NCI-H2081 treated with DMSO at 0.1 percent for 48 hours (cell line): ENCODE data around the gene ZBTB34.
"Not testable (repeated sequence)": the region's sequence is repeated elsewhere in the genome, so short reads cannot be mapped to it uniquely, and the experiment has no call there.

Experiments used
- DNase-seq: peaks from one replicate; lab custom pipeline; 2025; lab: John Stamatoyannopoulos, UW

Gene ZBTB34

GRCh38 chr9:126860077-126860756, at the start of gene ZBTB34:
ZBTB34 (plus strand) TSS chr9:126860639; CDS start chr9:126879400, 18,761 bp downstream.
- no peak for DNase-seq

- no peak for DNase-seq
Observed at GRCh38 chr9:126813072-126813471, 47.4 kb upstream of the ZBTB34 start.

- DNase-seq, result no peak
Observed at GRCh38 chr9:126814091-126814490, 46.3 kb upstream of the ZBTB34 start.

GRCh38 chr9:126817615-126818014, 42.8 kb upstream of the ZBTB34 start:
- DNase-seq, result not testable (repeated sequence)

- DNase-seq, result no peak
Observed at GRCh38 chr9:126818482-126818881, 42.0 kb upstream of the ZBTB34 start.

- no peak for DNase-seq
Observed at GRCh38 chr9:126819482-126819881, 41.0 kb upstream of the ZBTB34 start.

GRCh38 chr9:126822278-126822677, 38.2 kb upstream of the ZBTB34 start:
- no peak for DNase-seq

GRCh38 chr9:126822873-126823272, 37.6 kb upstream of the ZBTB34 start:
- DNase-seq, result no peak

GRCh38 chr9:126824052-126824451, 36.4 kb upstream of the ZBTB34 start:
- DNase-seq, result not testable (repeated sequence)

- DNase-seq, result no peak
Observed at GRCh38 chr9:126827227-126827626, 33.2 kb upstream of the ZBTB34 start.

GRCh38 chr9:126829035-126829434, 31.4 kb upstream of the ZBTB34 start:
- DNase-seq, result no peak

GRCh38 chr9:126830827-126831226, 29.6 kb upstream of the ZBTB34 start:
- no peak for DNase-seq

GRCh38 chr9:126832440-126832839, 28.0 kb upstream of the ZBTB34 start:
- DNase-seq, result no peak

GRCh38 chr9:126833020-126833419, 27.4 kb upstream of the ZBTB34 start:
- DNase-seq, result no peak

- no peak for DNase-seq
Observed at GRCh38 chr9:126833710-126834345, 26.6 kb upstream of the ZBTB34 start.

GRCh38 chr9:126834672-126835071, 25.8 kb upstream of the ZBTB34 start:
- DNase-seq, result no peak

GRCh38 chr9:126836216-126836615, 24.2 kb upstream of the ZBTB34 start:
- DNase-seq, result no peak

- DNase-seq, result no peak
Observed at GRCh38 chr9:126838055-126838811, 22.2 kb upstream of the ZBTB34 start.

GRCh38 chr9:126838895-126839294, 21.5 kb upstream of the ZBTB34 start:
- no peak for DNase-seq

GRCh38 chr9:126839301-126839700, 21.1 kb upstream of the ZBTB34 start:
- DNase-seq, result no peak

GRCh38 chr9:126842220-126842842, 18.1 kb upstream of the ZBTB34 start:
- no peak for DNase-seq

- no peak for DNase-seq
Observed at GRCh38 chr9:126842977-126843799, 17.3 kb upstream of the ZBTB34 start.
